Measurements from ENCODE around the gene PROZ. TPM values are rescaled to one million over a fixed set of nuclear protein-coding genes. Genes with fewer than 3 reads are reported as not detected.

Gene PROZ
- total RNA-seq, 2 experiments from 2014 or later: not detected

- Mint-ChIP-seq H3K4me3 (no peak overlapping the region), H3K36me3 (ENCODE audit: low read depth) (no peaks in the 10 kb centered on the region), H3K4me1 (ENCODE audit: low read depth) (no peaks in the 10 kb centered on the region), H3K9me3 (no peaks in the 10 kb centered on the region), H3K27ac (no peak overlapping the region), H3K27me3 (no peaks in the 10 kb centered on the region)
- TF ChIP-seq CTCF (IDR thresholded peaks at IDR 0.05): no peak
- ATAC-seq: no peak
- ChIA-PET POLR2A (no interaction called here), CTCF (no interaction called here)
- intact Hi-C loops (cut with micrococcal nuclease): no loop called here
- DNase-seq: no peak
Measured at GRCh38 chr13:113139577-113139976, 18.9 kb upstream of the PROZ start.

- H3K27ac Mint-ChIP-seq: no peak overlapping the region
- POLR2A ChIA-PET: interaction anchor here (0.6 kb wide), 2 partner anchors 10 to 938 kb away, joined by 3 read pairs; no protein-coding TSS in a partner anchor
- no peak for TF ChIP-seq CTCF (IDR thresholded peaks at IDR 0.05)
- H3K36me3 Mint-ChIP-seq (ENCODE audit: low read depth): no peaks in the 10 kb centered on the region
- ATAC-seq (no peak), DNase-seq (no peak)
- no peaks in the 10 kb centered on the region for H3K27me3 Mint-ChIP-seq
- peaks cover 6% of the 10 kb centered on the region for H3K4me1 Mint-ChIP-seq (ENCODE audit: low read depth)
- no peaks in the 10 kb centered on the region for H3K9me3 Mint-ChIP-seq
- no peak overlapping the region for H3K4me3 Mint-ChIP-seq
- CTCF ChIA-PET: interaction anchor here (1.0 to 1.2 kb wide), 2 partner anchors 198 to 275 kb away, joined by 3 read pairs; no protein-coding TSS in a partner anchor
- intact Hi-C loops (cut with micrococcal nuclease): no loop called here
Measured at GRCh38 chr13:113140677-113141600, 17.5 kb upstream of the PROZ start.

- Mint-ChIP-seq H3K36me3 (ENCODE audit: low read depth) (no peaks in the 10 kb centered on the region), H3K27ac (no peak overlapping the region), H3K27me3 (no peaks in the 10 kb centered on the region), H3K9me3 (no peaks in the 10 kb centered on the region), H3K4me3 (no peak overlapping the region), H3K4me1 (ENCODE audit: low read depth) (peaks cover 12% of the 10 kb centered on the region)
- DNase-seq: no peak
- POLR2A ChIA-PET: interaction anchor here (0.6 kb wide), 1 partner anchor 9 kb away, joined by 3 read pairs; no protein-coding TSS in a partner anchor
- ATAC-seq: no peak
- intact Hi-C loops (cut with micrococcal nuclease): no loop called here
- CTCF ChIA-PET: interaction anchor here (1.0 to 1.2 kb wide), 2 partner anchors 198 to 274 kb away, joined by 3 read pairs; no protein-coding TSS in a partner anchor
- no peak for TF ChIP-seq CTCF (IDR thresholded peaks at IDR 0.05)
Measured at GRCh38 chr13:113141601-113141970, 16.9 kb upstream of the PROZ start.

GRCh38 chr13:113142876-113143275, 15.6 kb upstream of the PROZ start:
- POLR2A ChIA-PET: no interaction called here
- H3K4me3 Mint-ChIP-seq: no peak overlapping the region
- no peak for TF ChIP-seq CTCF (IDR thresholded peaks at IDR 0.05)
- peaks cover 12% of the 10 kb centered on the region for H3K4me1 Mint-ChIP-seq (ENCODE audit: low read depth)
- no peak overlapping the region for H3K27ac Mint-ChIP-seq
- CTCF ChIA-PET: no interaction called here
- intact Hi-C loops (cut with micrococcal nuclease): no loop called here
- no peaks in the 10 kb centered on the region for H3K9me3 Mint-ChIP-seq
- no peak for ATAC-seq
- no peak for DNase-seq
- H3K27me3 Mint-ChIP-seq: no peaks in the 10 kb centered on the region
- no peaks in the 10 kb centered on the region for H3K36me3 Mint-ChIP-seq (ENCODE audit: low read depth)

Measured in activated CD8-positive, alpha-beta T cell treated with anti-CD3 and anti-CD28 coated beads for 36 hours (primary cell).